Uterus (tissue), 4 donors: ENCODE results near the gene KCNJ11. TPM values are rescaled to one million over a fixed set of nuclear protein-coding genes. Genes with fewer than 3 reads are reported as not detected.

Experiments
- DNase-seq, 2 donors: peaks; one replicate each; pipeline ENCODE4 v3.0.0-alpha.2; 2019 to 2020
- H3K27ac ChIP-seq, 2 donors: fragments of 200-600 bp; sonication (generic); 1 replicate in 1 of 2; 2 replicates in 1 of 2; pipeline ENCODE4 v1.5.1; 2016 to 2018
- H3K27me3 ChIP-seq, 2 donors: fragments of 200-600 bp; sonication (generic); one replicate each; pipeline ENCODE4 v1.5.1; 2018 to 2019; ENCODE audit warnings: control low read depth in 1 of 2
- H3K36me3 ChIP-seq, 2 donors: fragments of 200-600 bp; sonication (generic); one replicate each; pipeline ENCODE4 v1.5.1; 2019; ENCODE audit warnings: control low read depth in 1 of 2
- H3K4me1 ChIP-seq, 2 donors: fragments of 200-600 bp; sonication (generic); one replicate each; pipeline ENCODE4 v1.5.1; 2018 to 2019; ENCODE audit warnings: control low read depth in 1 of 2
- H3K4me3 ChIP-seq, 2 donors: fragments of 200-600 bp; sonication (generic); 1 replicate in 1 of 2; 2 replicates in 1 of 2; pipeline ENCODE4 v1.5.1; 2018 to 2019; ENCODE audit warnings: mild to moderate bottlenecking in 1 of 2
- H3K9me3 ChIP-seq, 2 donors: fragments of 200-600 bp; sonication (generic); one replicate each; pipeline ENCODE4 v1.5.1; 2019; ENCODE audit warnings: control low read depth in 1 of 2
- POLR2A ChIP-seq, 2 donors: fragments of 450-650 bp; IDR thresholded peaks; one replicate each; pipeline ENCODE4 v1.6.1; 2016; ENCODE audit warnings: antibody characterized with exemption in 2 of 2, mild to moderate bottlenecking in 1 of 2, moderate library complexity in 1 of 2
- intact Hi-C: fragments of 100-400 bp; cut with DNase I; formaldehyde crosslinking; loops from one replicate; pipeline ENCODE4 v1.15.1; 2023; ENCODE audit warnings: low total_unique reads
- total RNA-seq, 4 donors: library from RNA; depleted of rRNA in 3 of 4; stranded (reverse); fragments of >200 nt in 3 of 4; gene quantifications; one replicate each; pipeline versions ENCODE4 v1.1.0 to v1.2.4, GENCODE V29; 2014 to 2023
- TF ChIP-seq, protein P1 (sequence below), 4 experiments: fragments of 200-600 bp in 2 of 4; fragments of 450-650 bp in 2 of 4; sonication (generic) in 2 of 4; IDR thresholded peaks; one replicate each; pipeline ENCODE4 v1.5.1; 2016 to 2019; ENCODE audit warnings: antibody characterized with exemption in 4 of 4, mild to moderate bottlenecking in 2 of 4, moderate library complexity in 1 of 4
- donor health status: DM: yes; HTN: yes; CAD: no.

KCNJ11 gene
- total RNA-seq, 4 donors from 2014 or later = 0.83 to 3.9 TPM; not detected in 2

DNA sequence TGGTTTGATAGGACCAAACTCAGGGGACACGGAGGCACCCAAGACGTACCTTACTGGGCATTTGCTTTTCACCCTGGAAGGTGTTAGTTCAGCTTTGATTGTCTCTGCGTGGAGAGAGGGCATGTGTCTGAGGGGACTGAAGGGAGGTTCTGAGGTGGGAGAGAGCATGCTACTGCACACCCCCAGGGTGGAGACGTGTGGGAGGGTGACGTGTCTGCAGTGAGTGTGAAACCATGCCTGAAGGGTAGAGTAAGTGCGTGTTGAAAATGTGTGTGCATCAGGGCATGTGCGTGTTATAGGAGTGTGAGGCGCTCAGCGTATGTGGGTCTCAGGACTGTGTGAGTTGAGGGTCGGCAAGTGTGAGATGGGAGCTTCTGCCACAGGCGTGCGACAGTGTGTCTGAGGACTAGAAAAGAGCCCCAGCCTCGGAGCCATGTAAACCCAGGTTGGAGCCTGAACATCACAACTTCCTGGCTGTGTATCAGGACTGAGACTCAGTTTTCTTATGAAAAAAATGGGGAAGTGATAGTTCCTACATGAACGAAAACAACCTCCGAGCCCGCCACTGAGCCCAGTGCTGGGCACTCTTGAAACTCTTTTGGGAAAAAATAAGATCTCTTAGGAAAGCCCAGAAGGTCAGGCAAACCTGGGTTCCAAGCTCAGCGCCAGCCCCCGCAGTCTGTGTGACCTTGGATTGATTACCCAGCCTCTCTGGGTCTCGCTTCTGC lies 11.8 kb upstream of the KCNJ11 start:
- Histone ChIP-seq H3K36me3 (no peaks in the 10 kb centered on the region), H3K27me3 (no peaks in the 10 kb centered on the region), H3K9me3 (no peaks in the 10 kb centered on the region), H3K4me3 (no peak overlapping the region), H3K27ac (no peak overlapping the region), H3K4me1 (no peaks in the 10 kb centered on the region)
- TF ChIP-seq, protein P1, sequence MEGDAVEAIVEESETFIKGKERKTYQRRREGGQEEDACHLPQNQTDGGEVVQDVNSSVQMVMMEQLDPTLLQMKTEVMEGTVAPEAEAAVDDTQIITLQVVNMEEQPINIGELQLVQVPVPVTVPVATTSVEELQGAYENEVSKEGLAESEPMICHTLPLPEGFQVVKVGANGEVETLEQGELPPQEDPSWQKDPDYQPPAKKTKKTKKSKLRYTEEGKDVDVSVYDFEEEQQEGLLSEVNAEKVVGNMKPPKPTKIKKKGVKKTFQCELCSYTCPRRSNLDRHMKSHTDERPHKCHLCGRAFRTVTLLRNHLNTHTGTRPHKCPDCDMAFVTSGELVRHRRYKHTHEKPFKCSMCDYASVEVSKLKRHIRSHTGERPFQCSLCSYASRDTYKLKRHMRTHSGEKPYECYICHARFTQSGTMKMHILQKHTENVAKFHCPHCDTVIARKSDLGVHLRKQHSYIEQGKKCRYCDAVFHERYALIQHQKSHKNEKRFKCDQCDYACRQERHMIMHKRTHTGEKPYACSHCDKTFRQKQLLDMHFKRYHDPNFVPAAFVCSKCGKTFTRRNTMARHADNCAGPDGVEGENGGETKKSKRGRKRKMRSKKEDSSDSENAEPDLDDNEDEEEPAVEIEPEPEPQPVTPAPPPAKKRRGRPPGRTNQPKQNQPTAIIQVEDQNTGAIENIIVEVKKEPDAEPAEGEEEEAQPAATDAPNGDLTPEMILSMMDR (IDR thresholded peaks at IDR 0.05) = no peak
- DNase-seq = no peak
- intact Hi-C loops = no loop called here

DNA sequence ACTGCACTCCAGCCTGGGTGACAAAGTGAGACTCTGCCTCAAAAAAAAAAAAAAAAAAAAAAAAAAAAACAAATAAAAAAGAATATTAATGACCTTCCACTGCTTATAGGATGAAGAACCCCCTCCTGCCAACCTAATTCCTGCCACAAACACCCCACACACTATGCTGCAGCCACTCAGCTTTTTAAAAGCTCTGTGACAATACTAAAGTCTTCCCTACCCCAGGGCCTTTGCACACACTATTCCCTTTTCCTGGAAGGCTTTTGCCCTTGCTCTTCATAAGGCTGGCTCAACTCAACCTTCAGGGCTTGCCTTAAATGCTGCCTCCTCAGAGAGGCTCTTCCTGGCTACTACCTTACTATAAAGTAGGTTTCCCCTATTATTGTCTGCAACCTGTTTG lies 10.8 kb upstream of the KCNJ11 start:
- no peaks in the 10 kb centered on the region for H3K27me3 ChIP-seq
- no peak for DNase-seq
- intact Hi-C loops = no loop called here

DNA sequence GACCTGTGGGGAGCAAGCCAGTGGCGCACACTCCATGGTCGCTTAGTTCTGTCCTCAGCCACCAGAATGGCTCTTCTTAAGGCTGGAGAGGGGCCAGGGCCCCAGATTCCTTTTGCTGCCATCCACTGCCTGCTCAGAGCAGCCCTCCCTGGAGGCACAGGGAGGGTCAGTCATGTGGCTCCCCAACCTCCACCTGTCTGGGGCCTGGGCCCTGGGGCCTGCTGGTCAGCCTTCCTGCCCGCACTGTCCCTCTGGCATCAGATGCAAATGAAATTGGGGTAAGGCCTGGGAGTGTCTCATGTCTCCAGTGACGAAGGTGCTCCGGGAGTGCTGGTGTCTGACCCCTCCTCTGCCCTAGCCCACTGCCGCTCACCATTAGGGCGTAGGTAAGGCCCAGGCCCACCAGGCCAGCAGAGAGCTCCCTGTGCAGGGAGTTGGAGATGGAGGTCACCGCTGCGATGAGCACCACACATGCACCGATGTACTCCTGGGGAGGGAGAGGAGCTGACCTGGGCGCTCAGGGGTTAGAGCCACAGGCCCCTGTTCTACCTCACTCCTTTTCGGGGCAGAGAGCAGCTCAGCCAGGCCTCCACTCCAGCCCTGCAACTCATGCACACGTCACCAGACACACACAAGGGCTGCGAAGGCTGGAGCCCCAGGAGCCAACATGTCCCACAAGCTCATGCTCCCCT lies 9.0 kb upstream of the KCNJ11 start:
- no peak overlapping the region for H3K27ac ChIP-seq
- TF ChIP-seq POLR2A (IDR thresholded peaks at IDR 0.05) = no peak
- TF ChIP-seq, protein P1 (IDR thresholded peaks at IDR 0.05) = no peak
- intact Hi-C loops = no loop called here
- no peak overlapping the region for H3K4me3 ChIP-seq
- no peak for DNase-seq
- H3K9me3 ChIP-seq = no peaks in the 10 kb centered on the region
- no peaks in the 10 kb centered on the region for H3K27me3 ChIP-seq
- H3K36me3 ChIP-seq = no peaks in the 10 kb centered on the region
- H3K4me1 ChIP-seq = no peaks in the 10 kb centered on the region

More for the DNA sequence above, 10.8 kb upstream of the KCNJ11 start:
- H3K4me3 ChIP-seq = no peak overlapping the region
- no peaks in the 10 kb centered on the region for H3K4me1 ChIP-seq
- TF ChIP-seq POLR2A (IDR thresholded peaks at IDR 0.05) = no peak
- TF ChIP-seq, protein P1 (IDR thresholded peaks at IDR 0.05) = no peak
- no peaks in the 10 kb centered on the region for H3K9me3 ChIP-seq
- H3K36me3 ChIP-seq = no peaks in the 10 kb centered on the region
- H3K27ac ChIP-seq = no peak overlapping the region

DNA sequence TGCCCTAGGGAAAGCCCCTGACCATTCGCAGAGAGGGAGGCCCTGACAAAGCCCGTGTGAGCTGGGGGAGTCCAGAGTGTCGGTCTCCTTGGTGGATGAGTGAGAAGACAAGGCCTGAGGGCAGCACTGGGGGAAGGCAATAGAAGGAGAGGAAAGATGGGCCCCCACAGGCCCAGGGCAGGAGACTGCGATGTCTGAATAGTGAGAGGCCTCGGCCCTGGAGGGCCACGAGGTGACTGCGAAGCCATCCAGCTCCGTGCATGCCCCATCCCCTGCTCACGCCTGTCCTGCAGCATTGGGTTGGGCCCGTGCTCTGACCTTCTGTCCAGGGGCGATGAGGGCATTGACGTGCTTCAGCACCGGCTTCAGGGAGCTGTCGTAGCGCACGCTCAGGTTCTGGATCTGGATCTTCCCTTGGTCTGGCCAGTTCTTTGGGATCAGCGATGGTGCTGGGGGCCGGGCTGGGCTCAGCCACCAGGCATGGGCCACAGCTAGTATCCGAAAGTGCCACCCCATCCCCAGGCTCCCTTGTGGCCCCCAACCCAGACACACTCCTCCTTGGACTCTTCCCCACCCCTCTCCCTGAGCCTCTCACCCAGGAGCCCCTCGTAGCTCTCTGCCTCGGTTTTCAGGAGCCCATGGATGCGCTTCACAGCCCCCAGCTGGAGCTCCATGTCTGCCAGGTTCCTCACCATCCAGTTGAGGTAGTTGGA lies 8.3 kb upstream of the KCNJ11 start:
- no peaks in the 10 kb centered on the region for H3K9me3 ChIP-seq
- TF ChIP-seq POLR2A (IDR thresholded peaks at IDR 0.05) = no peak
- TF ChIP-seq, protein P1 (IDR thresholded peaks at IDR 0.05) = no peak
- no peaks in the 10 kb centered on the region for H3K4me1 ChIP-seq
- no peaks in the 10 kb centered on the region for H3K36me3 ChIP-seq
- DNase-seq = no peak
- intact Hi-C loops = no loop called here
- no peaks in the 10 kb centered on the region for H3K27me3 ChIP-seq
- no peak overlapping the region for H3K27ac ChIP-seq
- no peak overlapping the region for H3K4me3 ChIP-seq

DNA sequence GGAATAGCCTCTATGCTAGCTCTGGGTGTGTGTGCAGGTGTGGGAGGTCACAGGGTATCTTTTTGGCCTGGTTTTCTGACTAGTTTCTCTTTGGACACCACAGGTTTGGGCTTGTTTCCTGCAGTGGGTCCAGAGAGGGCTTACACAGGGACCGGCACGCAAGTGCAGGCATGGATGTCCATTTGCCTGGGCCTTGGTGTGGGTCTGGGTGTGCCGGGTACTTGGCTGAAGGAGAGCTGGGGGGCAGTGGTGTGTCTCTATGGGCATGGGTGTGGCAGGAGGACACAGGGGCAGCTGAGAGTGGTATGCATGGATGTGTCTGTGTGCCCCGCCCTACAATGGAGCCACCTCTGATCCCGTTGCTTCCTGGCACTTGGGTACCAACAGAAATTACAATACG lies 7.5 kb upstream of the KCNJ11 start:
- Histone ChIP-seq H3K27ac (no peak overlapping the region), H3K4me3 (no peak overlapping the region), H3K27me3 (no peaks in the 10 kb centered on the region), H3K9me3 (no peaks in the 10 kb centered on the region), H3K4me1 (no peaks in the 10 kb centered on the region), H3K36me3 (no peaks in the 10 kb centered on the region)
- DNase-seq = no peak
- intact Hi-C loops = no loop called here
- TF ChIP-seq POLR2A (IDR thresholded peaks at IDR 0.05) = no peak
- TF ChIP-seq, protein P1 (IDR thresholded peaks at IDR 0.05) = no peak
